ENCODE results near the gene HAO2.
"Not testable (repeated sequence)": the region's sequence is repeated elsewhere in the genome, so short reads cannot be mapped to it uniquely, and the experiment has no call there.

Gene HAO2

DNA sequence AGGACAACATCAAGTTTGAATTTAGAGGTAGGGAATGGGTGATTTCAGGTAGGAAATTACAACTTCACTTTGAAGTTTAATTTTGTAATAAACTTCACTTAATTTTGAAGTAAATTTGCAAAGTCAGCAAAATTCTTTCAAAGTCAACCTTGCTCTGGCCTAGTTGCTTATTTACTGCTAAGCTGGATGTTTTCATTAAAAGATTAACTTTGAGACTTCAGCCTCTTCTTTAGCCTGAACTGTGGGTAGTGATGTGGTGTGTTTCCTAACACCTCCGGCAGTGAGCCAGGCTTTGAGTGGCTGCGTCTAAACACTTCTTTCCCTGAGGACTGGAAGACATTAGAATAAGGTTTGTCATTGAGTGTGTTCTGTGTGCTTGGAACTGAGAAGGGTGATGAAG lies at the start of gene HAO2:
Gene HAO2 (plus strand): TSS at position 232 of the 400 bp plus-strand sequence. CDS start 12,301 bp downstream, outside the sequence.
- no peak for DNase-seq (ENCODE audit: low read depth)

DNA sequence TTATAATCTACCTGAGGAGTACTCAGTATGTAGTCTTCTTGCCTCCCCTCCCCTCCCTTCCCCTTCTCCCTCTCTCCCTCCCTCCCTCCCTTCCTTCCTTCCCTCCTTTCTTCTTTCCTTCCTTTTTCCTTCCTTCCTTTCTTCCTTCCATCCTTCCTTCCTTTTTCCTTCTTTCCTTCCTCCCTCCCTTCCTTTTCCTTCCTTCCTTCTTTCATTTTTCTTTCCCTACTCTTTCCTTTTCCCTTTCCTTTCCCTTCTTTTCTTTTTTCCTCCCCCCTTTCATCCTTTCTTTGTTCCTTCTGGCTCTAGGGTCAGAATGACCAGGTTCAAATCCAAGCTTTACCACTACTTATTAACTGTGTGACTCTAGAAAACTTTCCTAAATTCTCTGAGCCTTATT lies 48.5 kb upstream of the HAO2 start:
- no peak for DNase-seq (ENCODE audit: low read depth)

GRCh38 chr1:119321666-119322419 lies 46.7 kb upstream of the HAO2 start:
- no peak for DNase-seq (ENCODE audit: low read depth)

- DNase-seq (ENCODE audit: low read depth) = no peak
These were observed 45.2 kb upstream of the HAO2 start for GRCh38 chr1:119323216-119323982.

GRCh38 chr1:119324198-119324597 lies 44.4 kb upstream of the HAO2 start:
- DNase-seq (ENCODE audit: low read depth) = no peak

- no peak for DNase-seq (ENCODE audit: low read depth)
These were observed 42.3 kb upstream of the HAO2 start for GRCh38 chr1:119326251-119326650.

- DNase-seq (ENCODE audit: low read depth) = no peak
These were observed 41.5 kb upstream of the HAO2 start for GRCh38 chr1:119327094-119327449.

GRCh38 chr1:119327450-119328155 lies 41.0 kb upstream of the HAO2 start:
- peak; percentile 9 for DNase-seq (ENCODE audit: low read depth)

DNA sequence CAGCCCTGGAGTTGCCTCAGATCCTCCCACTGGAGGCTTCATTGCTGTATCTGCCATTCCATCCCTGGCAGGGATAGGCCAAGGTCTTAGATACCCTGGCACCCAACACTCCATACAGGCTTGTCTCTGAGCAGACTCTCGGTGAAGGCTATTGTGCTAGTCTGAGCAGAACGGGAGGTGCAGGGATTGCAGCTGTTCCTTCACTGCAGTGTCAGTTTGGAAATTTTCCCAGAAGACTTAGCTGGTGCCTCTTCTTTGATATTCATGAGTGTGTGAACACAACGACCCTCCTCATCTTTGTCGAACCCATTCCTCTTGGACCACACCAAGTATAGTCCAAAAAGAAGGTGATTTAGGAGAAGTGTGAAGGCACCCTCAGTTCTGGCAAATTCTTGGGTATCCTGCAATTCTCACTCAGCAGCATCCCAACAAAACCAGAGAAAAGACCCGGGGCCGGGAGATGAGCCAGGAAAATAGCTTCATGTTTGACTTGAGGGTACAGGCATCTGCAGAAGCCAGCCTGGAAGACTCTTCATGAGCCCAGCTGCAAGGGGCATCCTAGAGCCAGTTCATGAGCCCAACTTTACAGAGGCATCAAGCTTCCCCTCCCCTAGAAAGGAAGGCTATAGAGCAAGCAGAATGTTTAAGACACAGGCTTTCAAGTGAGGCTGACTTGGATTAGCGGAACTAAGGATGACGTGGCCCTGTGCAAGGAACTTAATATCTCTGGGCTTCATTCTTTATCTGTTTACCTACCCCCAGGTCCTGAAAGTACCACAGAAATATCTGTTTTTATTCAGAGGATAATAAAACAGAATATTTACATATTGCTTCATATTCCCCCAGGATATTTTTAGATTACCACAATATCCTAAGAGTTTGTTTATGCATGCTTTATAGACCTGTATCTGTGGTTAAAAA lies 38.8 kb upstream of the HAO2 start:
- DNase-seq (ENCODE audit: low read depth) = no peak

GRCh38 chr1:119330466-119331189 lies 38.0 kb upstream of the HAO2 start:
- DNase-seq (ENCODE audit: low read depth) = no peak

GRCh38 chr1:119331190-119331515 lies 37.4 kb upstream of the HAO2 start:
- DNase-seq (ENCODE audit: low read depth) = no peak

DNA sequence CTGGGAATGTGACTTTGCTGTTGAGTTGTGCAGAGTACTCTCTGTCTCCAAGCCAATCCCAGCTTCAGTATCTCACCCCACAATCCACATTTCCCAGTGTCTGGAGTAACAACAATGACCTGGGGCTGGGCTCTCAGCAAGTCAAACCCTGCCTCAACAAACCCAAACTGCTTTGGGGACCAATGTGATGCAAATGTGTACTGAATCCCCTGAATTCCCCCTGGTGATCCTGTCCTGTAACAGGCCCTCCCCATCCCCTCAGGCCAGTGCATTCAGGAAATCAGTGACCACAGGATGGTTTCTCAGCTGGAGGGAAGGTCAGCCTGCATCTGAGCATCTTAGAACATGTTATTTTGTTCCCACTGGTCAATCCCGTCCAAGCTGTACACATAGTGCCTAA lies 36.7 kb upstream of the HAO2 start:
- no peak for DNase-seq (ENCODE audit: low read depth)

- DNase-seq (ENCODE audit: low read depth) = no peak
These were observed 36.0 kb upstream of the HAO2 start for GRCh38 chr1:119332622-119333021.

DNA sequence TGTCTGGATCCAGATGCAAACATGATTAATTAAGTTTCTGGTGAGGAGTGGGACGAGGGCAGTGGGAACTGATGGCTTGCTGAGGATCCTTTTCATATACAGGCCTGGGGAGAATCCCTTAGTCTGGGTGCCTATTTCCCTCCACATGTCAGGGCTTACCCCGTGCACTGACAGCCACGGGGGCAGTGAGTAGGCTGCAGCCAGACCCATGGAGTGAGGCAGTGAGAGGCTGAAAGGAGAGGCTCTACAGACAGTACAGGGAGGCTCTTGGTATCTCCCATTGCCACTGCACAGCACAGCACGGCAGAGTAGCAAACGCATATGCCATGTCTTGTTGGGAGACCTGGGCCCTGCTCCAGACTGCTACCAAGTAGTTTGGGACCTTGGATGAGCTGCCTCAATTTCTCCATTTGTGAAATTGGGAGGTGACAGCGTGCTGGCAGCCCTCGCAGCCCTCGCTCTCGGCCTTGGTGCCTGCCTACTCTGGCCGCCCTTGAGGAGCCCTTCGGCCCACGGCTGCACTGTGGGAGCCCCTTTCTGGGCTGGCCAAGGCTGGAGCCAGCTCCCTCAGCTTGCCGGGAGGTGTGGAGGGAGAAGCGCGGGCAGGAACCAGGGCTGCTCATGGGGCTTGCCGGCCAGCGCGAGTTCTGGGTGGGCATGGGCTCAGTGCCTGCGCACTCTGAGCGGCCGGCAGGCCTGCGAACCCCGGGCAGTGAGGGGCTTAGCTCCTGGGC lies 35.3 kb upstream of the HAO2 start:
- no peak for DNase-seq (ENCODE audit: low read depth)

- DNase-seq (ENCODE audit: low read depth) = not testable (repeated sequence)
These were observed 34.7 kb upstream of the HAO2 start for GRCh38 chr1:119333897-119334250.

DNA sequence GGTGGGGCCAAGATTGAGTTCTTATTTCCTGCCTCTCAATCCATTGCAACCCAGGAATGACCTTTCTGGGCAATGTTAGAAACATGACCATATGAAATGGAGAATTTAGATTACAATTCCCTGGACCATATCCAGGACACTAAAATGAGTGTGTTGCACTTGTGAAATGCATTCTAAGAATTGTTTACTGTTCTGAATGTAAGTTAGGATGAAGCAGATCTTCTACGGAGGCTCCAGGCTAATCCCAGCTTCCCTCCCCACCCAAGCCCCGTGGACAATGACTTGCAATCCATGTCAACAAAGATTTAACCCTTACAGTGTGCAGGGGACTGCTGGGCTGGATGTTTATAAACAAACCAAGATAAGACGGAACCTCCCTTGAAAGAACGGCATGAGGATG lies 31.7 kb upstream of the HAO2 start:
- no peak for DNase-seq (ENCODE audit: low read depth)

- no peak for DNase-seq (ENCODE audit: low read depth)
These were observed 30.6 kb upstream of the HAO2 start for GRCh38 chr1:119338004-119338403.

GRCh38 chr1:119338757-119339156 lies 29.8 kb upstream of the HAO2 start:
- DNase-seq (ENCODE audit: low read depth) = no peak

DNA sequence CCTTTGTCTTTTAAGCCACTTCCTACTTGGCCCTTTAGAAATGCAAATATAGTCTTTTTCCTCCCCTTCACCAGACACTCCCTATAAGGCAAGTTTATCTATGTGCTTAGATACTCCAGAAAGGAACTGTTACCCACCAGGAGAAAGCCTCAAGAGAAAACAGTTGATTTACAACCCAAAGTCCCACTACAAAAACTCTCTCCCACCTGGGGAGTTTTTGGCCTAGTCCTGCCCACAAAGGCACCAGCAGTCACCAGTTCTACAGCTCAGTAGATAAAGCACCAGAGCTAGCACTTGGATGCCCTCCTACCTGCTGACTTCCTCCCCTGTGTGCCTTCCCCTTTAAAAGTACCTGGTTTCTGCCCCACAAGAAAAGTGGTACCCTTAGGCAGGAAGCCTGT lies 27.7 kb upstream of the HAO2 start:
- no peak for DNase-seq (ENCODE audit: low read depth)

DNA sequence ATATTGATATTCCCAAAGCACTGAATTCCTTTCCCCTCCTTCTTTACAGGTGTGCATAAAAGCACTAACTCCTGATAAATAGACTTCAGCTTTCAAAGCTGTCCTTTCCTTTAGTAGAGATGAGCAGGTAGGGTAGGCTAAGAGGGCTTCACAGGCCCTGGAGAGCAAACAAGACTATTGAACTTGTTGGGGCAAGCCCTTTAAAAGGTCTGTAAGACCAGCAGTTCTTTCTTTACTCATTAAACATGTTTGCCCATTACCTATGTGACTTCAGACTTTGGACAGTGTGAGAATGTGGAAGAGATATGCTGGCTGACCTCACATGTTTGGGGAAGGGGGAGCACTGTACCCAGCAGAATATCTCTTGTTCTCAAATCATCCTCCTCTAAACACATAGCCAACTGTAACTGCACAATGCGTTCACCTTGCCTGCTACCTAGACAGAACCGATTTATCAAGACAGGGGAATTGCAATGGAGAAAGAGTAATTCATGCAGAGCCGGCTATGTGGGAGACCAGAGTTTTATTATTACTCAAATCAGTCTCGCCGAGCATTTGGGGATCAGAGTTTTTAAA lies 27.1 kb upstream of the HAO2 start:
- no peak for DNase-seq (ENCODE audit: low read depth)
